CD4-positive, alpha-beta T cell treated with Interferon gamma for 1 hour (primary cell): Measurements from ENCODE around the gene MAGI1.

ENCODE experiments used
- DNase-seq: peaks from one replicate; pipeline ENCODE4 v3.0.0-alpha.2; 2020

Gene MAGI1

DNA sequence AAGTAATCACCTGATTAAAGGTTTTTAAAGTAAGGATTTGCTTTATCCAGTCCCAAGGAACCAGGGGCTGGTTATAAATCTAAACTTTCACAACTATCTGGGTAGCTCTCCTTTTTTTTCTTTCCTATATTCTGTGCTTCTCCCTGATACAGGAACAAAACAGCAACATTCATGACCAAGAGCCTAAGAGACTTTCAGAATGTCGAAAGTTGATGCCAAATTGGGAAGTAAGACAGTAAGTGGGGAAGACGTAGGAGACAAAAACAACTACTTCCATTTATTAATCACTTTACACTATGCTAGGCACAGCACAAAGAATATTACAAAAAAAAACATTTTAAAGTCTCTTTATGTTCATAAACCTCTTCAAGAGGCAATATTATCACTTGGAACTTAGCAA is 211.6 kb downstream of the MAGI1 start:
- no peak for DNase-seq

DNA sequence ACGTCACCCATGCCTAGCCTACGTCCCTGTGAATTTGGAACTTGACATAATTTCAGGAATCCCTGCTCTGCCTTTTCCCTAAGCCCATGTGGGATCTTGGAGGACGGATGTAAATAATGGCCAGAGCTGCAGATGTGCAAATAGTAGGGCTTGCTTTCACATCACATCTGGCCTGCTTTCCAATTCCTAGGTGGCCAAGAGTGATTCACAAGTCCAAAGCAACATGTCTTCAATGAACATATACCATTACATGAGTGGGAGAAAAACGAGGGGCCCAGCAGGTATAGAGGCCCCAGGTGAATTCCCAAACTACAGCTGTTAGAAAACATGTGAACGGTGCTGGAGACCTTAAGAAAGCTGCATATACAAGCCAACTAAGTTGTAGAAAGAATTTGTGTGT is 214.6 kb downstream of the MAGI1 start:
- no peak for DNase-seq

DNA sequence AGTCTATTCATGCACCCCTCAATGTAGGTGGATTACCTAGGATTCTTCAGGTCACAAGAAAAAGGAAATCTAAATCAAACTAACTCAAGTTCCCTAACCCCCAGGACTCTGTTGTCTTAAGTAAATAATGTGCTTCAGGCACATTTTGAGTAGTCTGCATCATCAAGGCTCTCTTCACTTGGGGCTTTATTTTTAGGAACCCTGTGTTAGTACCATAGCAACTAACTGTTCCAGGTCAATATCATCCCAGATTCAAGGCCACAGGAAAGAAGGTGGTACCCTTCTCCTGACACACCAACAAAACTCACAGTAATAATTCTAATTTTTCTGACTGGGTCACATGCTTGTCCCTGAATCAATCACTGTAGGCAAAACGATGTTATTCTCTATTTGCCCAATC is 218.1 kb downstream of the MAGI1 start:
- DNase-seq: no peak

DNA sequence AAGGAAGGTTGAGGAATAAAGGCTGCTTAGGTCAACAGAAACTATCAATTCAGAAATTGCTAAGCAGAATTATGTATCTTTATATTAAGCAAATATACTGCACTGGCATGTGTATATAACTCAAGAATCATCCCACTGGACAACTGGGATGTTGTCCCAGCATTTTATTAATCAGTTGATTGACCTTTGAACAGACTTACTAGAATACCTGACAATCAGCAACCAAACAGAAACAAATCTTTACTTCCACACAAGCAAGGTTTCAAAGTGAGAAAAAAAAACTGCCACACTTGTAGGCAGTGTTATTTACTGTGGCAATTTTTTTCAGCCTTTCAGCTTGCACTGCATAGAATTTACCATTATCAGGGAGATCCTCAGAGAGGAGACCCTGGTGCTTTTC is 218.8 kb downstream of the MAGI1 start:
- no peak for DNase-seq

DNA sequence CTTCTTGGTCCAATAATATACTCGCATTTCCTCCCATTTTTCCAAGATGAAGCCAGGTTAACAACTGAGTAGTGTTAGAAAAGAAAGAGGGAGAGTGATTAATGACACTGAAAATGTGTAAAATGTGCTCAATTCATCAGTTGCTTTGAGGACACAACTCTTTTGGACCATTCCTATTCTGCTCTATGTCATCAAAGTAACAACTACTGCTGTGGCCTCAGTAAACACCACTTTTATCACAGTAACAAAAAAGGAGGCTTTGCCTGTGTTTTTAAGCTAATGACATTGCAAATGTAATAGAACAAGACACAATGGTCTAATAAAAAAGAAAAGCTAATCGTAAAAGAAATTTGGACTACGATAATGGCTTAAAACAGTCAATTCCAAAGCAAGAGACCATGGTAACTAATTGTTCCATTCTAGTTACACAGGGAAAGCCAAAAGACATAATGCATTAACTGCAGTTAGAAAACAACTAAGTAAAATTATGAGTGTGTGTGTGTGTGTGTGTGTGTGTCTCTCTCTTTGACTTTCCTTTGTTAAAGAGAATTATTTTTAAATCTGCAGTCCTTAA is 221.1 kb downstream of the MAGI1 start:
- DNase-seq: no peak

DNA sequence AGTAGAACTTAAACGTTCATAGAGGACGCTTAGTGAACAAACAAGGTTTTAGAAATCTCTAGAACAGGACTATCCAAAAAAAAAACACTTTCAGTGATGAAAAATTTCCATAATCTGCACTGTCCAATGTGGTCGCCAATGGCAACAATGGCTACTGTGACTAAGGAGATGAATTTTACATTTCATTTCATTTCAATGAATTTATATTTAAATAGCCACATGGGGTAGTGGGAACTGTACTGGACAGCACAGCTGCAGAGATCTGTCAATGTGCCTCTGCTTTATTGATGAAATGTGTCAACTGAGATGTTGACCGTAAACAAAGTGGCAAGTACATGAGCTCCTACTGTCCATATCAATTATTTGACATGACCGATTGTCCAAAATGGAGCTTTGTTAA is 222.5 kb downstream of the MAGI1 start:
- no peak for DNase-seq

DNA sequence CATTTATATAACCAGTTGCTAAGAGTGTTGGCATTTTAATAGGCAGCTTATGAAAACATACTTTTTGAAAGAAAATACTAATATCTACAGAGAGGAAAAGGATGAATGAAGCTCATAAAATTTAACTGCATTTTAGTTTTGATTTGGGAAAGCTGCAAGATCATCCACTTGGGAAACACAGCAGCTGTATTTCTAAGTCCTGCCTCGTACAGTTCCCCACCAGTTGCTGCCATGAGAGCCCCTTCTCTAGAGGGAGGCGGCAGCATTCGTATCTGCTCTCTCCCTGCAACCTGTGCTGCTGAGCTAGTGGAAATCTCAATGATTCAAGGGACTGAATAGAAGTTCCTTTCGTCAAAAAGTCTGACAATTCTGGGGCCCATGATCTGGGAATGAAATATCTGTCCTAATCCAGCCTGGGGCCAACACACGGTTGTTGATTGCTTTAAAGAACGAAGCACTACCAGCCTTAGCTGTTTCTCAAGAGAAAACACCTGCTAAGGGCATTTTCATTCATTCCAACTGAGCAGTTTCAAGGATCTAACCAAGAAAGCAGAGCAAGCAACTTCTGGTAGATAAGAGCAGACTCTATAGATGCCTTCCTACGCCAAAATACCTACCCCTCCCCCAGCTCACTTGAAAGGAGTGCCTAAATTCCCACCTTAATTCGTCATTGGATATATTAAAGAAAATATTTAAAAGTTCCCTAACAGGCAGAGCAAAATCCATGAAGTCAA is 223.7 kb downstream of the MAGI1 start:
- no peak for DNase-seq

DNA sequence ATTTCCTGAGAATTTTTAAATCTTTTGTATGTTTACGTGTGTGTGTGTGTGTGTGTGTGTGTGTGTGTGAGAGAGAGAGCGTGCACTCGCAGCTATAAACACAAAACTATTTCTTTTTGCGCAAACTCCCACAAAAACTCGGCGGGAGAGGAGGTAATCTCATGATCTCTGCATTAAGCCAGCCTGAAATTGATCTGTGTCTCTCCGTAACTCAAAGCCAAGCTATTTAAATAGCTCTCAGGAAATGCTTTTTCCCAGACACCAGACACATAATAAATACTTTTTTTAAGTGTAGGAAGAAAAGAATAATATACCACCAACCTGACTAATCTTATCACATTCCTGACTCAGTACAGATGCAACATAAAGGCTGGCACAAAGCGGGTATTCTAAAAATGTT is 226.8 kb downstream of the MAGI1 start:
- DNase-seq: no peak

DNA sequence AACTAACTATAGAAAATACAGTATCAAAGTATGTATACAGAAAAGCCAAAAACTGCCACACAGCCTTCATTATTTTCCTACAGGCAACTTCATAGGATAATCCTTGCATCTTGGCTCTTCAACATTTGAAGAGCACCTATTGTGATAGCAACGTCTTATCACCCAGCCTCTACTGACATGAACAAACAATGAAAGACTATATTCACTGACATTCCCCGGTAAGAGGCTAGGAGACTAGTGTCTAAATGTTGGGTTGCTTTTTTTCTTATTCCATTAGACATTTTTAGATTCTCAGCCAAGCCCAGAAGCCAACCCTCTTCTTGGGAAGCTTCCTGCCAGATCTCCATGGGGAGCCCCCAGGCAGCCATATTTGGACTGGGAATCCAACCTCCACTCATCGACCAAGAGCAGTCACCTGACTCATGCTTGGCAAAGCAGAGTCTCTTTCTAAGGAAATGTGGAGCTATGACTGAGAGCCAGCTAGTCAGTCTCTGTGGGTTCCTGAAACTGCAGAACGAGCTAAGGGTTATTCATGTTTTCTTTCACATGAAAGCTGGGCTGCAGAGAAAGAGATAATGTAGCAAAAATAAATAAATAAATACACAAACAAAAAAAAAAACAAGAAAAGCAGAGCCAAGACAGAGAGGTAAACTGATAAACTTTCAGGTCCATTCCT is 227.5 kb downstream of the MAGI1 start:
- DNase-seq: no peak

DNA sequence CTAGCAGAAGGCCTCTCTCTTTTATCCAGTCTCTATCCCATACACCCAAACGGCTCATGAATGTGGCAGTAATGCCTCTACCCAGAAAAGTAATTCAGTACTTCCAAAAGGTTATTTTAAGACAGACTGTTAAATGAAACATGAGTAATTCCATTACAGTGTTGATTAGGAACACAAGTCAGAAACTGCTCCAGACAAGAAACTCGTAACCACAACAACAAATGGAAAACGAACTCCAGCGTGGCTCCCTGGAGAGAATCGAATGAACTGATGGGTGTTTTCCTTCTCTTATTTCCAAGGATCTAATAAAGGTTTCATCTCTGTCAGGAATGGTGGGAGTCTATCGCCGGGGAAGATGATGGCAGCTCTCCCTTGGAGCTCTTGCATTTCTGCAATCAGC is 228.4 kb downstream of the MAGI1 start:
- no peak for DNase-seq

DNA sequence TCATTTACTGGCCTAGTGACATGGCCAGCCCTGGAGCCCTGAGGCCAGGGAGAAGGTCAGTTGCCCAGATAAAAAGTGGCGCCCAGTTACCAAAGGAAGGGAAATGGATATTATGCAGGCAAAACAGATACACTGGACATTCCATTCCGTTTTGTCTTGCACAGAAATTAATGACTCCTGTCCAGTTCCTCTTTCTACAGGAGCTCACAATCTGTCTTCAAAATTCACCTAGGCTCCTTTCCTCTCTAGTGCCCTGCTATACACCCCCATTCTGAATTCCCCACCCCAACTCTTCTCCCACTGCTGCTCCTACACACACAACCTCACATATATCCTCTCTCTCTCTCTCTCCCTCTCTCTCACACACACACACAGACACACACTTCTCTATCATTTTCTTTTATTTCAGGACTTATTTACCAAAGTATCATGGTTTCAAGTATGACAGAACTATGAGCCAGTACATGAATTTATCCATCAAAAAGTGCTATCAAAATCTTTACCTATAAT is 229.0 kb downstream of the MAGI1 start:
- DNase-seq: no peak

DNA sequence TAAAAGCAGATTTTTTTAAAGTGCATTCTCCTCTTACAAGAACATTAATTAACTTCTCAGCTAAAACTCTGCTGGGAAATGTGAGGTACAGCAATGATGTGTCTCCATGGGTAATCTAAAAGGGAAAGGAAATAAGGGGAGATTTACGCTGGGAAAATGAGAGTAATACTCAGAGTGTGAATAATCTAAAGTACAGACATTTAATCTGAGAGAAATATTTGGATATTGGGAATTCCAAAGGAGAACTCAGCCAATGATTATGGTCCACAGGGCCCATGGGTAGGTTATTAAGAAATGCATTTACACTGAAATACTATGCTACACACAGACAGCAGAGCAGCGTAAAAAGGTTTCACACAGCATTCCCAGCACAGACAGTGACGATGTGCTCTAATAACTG is 229.9 kb downstream of the MAGI1 start:
- no peak for DNase-seq

DNA sequence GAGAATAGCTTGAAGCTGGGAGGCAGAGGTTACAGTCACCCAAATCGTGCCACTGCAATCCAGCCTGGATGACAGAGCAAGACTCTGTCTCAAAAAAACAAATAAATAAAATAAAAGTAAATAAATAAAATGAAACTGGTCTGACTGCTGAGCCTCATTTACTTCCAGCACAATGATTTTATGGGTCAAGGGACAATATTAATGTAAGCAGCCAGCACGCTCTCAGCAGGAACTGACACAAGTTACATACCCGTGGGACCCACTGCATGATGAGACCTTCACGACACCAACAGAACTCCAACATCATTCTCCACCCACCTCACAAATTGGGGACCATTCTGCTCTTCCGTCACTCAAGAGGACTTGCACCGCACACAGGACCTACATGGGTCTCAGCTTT is 230.3 kb downstream of the MAGI1 start:
- no peak for DNase-seq

DNA sequence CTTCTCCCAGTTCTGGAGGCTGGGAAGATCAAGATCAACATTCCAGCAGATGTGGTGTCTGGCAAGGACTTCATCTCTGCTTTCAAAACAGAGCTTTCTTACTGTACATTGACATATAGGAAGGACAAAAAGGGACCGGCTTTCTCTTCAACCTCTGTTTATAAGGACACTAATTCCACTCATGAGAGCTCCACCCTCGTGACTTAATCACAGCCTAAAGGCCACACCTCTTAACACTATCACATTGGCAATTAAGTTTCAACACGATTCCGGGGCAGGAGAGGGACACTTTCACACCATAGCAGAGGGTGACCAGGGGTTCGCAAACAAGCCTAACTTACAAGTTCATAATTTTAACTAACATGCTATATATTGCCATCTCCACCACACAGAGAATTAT is 231.5 kb downstream of the MAGI1 start:
- no peak for DNase-seq

DNA sequence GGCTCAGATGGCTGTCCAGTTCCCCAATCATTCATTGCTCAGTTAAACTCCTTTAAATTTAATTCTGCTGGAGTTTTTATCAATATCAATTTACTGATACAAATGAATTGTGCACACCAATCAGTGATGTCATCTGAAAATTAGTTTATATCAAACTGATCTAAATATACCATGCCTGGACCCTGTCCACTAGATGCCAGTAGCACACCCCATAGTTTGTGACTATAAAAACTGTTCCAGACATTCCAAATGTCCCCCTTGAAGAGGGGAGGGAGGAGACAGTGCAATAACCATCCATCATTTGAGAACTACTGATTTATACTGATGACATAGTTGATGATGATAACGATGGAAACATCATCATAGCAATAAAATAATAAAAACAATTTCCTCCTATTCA is 232.1 kb downstream of the MAGI1 start:
- no peak for DNase-seq

DNA sequence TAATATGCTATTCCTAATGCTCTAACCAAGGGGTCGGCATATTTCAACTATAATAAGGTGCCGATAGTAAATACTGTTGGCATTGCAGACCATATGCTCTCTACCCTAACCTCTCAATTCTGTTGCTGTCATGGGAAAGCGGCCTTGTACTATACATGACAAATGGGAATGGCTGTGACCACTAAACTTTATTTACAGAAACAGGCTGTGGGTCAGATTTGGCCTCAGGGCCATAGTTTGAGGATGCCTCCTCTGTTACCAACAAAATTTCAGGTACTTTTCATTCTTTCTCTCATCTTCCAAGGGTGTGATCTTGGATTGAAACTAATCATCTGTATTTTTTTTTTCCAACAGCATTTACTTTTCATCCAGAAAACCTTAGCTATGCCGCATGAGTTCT is 242.0 kb downstream of the MAGI1 start:
- DNase-seq: no peak

DNA sequence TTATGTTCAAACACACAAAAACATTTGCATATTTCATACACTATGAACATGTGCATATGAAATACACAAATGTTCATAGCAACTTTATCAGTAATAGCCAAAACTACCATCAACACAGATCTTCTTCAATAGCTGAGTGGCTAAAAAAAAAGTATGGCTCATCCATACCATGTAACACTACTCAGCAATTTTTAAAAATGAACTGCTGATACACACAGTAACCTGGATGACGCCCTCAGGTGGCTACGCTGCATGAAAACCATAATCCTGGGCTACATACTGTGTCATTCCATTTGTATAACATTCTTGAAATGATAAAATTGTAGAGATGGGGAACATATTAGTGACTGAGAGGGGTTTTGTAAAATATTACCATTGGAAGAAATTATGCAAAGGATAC is 243.6 kb downstream of the MAGI1 start:
- DNase-seq: no peak

DNA sequence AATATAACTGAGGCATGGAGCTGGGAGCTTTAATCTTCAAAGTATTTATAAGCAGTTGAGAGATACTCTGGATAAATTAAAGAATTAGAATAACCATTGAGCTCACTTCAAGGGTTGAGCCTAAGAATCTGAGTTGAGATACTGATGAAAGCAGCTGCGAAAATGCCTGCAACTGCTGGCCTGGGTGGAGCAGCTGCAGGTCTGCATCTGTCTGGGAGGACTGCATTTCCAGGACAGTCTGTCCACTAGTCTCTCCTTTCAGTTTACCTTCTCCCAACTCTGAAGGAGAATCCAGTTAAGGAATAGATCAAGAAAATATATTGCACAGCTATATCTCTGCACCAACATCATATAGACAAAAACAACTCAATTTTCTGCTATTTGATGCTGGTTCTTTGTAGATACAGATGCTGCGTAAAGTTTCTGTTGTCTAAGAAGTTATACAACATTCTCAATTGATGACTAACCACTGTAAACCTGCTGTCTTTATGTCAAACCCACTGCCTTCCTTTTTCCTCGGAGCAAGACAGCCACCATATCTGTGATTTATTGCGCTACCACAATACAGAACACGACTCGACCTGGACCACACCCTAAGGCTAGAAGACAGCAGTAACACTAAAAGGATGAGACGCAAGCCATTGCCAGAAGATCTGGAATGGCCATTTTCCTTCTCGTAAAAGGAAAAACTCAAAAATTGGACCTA is 245.1 kb downstream of the MAGI1 start:
- no peak for DNase-seq

DNA sequence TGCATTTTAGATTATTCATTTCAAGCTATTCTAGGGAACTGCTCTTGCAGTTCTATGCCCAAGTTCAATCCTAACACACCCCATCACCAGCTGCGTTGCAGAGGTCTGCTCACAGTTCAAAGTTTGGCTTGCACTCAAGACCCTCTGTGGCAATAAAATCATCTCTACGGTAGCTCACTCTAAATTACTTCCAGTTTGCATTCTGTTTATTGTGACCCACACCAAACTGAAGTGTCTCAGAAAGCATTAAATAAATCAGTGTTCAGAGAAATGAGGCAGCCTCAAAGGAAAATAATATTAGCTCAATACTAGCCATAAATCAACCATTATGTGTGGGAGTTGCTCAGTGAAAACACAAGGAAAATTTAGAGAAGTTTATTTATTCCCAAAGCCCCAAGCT is 250.3 kb downstream of the MAGI1 start:
- DNase-seq: no peak

DNA sequence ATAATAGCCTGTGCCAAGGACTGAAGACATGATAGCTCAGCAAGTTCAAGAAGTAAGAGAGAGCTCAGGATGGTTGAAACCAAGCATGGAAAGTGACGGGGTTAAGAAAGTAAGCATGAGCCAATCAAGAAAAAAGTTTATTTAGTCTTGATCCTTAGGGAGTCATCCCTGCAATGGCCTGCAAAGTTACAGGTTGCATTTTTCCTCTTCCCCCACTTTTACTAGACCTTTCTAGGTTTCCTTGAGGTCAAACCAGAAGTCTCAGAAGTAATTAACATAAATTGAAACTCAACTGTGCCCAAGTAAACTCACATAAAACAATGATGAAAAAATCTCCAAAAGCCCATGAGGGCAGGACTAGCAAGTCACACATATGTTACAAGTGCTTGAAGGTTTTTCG is 250.9 kb downstream of the MAGI1 start:
- no peak for DNase-seq

DNA sequence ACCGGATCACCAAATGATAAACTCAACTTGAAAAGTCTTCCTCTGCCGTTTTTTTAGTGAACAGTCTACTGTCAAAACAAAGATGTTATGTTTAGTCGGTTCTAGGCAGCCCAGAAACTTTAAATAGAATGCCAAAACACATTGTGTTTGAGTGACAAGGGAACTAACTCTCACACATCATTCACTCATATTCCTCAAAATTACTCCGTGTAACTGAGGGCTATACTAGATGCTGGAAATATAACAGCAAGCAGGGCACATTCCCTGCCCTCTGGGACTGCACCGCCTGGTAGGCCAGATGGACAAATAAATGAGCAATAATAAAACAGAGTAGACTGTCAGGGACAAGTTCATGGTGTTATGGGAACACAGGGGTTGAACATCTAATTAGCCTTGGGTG is 251.4 kb downstream of the MAGI1 start:
- no peak for DNase-seq

DNA sequence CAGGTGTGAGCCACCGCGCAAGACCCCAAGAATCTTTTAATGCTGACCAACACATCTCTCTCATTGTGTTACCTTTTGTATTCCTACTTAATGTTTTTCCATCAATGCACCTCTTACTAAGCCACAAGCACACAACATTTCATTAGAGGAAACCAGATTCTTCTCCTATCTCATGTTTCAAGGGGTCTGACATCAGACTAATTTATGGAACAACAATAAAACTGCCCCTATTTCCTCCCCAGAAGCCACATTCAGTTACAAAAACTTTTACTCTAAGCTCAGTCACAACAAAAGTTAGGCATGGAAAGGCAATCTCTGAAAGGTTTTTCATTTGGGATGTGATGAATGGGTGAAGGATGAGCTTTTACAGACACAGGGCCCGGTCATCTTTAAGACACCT is 251.8 kb downstream of the MAGI1 start:
- no peak for DNase-seq

DNA sequence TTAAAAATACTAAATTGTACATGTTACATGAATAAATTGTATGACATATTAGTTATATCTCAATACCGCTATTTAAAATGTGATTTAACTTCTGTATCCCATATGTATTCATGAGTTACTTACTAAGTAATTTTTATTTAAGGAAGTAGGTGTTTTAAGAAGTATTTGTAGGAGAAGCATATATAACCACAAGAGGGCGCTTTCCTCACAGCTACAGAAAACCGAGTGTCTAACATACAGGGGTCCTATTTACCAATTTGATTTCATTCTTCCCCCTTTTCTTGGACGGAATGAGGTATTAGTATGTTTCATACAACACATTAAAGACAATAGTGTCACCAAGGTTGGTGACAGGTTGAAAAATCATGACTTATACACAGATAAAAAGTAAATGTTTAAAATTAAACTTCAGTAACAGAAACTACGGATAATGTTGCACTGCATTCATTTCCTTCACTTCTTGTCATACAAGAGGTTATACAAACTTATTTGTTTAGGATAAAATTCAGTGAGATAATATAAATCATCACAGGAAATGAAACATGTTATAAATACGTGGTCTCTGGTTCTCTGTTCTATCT is 253.6 kb downstream of the MAGI1 start:
- DNase-seq: no peak
